ENCODE results near the gene CBX1. TPM values are rescaled to one million over a fixed set of nuclear protein-coding genes. Genes with fewer than 3 reads are reported as not detected.

CBX1 gene
- total and polyA plus RNA-seq, 2 of the 8 experiments (the other 6 are each of a cell fraction or from before 2014, with no cell fraction given) = 38.7 to 173 TPM

DNA sequence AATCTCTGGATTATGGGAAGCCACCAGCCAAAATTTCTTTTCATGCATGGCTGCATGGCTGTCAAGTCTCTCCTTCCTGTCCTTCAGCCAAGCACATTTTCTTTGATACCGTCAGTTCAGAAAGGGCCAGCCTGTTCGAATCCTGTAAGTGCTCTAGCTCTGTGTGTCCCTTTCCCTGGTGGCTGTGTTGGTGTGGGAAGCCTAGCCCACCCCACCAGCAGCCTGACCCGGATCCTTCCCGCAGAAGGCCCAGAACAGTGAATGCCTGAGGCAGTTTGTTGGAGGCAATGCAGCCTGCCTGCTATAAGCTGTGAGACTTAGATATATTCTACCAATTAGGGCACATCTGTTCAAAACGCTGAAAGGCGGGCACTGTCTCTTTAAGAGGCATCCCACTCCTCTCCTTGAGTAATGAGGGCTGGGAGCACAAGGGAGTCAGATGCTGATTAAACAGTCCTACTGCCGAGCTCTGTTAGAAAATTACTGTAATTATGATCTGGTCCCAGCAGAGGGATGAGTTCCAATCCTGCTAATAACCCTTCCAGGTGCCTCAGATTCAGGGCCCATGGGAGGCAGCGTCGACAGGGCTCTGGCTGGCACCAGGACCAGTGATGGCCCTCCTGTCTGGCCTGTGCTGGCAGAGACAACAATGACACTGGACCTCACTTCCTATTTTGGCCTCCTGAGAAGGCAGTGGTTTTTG lies 24.7 kb upstream of the CBX1 start:
- no peak for FAIRE-seq
- Histone ChIP-seq H4K8ac (ENCODE audit: extremely low read depth, insufficient read depth, low read length) (no peak overlapping the region; the same call in none of the 2 replicates), H2BK120ac (replicated peaks; ENCODE audit: low read depth, low read length) (no peak overlapping the region), H3K56ac (replicated peaks; ENCODE audit: insufficient read length, low read depth, low read length) (no peak overlapping the region), H2AK5ac (ENCODE audit: low read depth, low read length) (no peak overlapping the region), H4K91ac (replicated peaks; ENCODE audit: insufficient read length, low read length) (no peak overlapping the region), H3K23me2 (ENCODE audit: low read depth, low read length) (no peaks in the 10 kb centered on the region), H3K36me3 (ENCODE audit: control insufficient read depth in 2 of 4, insufficient read depth in 4 of 4, low read length in 3 of 4) (peaks cover 4 to 14% (median 11%) of the 10 kb centered on the region in 4 experiments; a peak in 6 of 8 replicates), H3K27ac (ENCODE audit: low read depth, low read length) (no peak overlapping the region), H2AFZ (ENCODE audit: low read length) (no peak overlapping the region), H3K9me3 (ENCODE audit: insufficient read depth in 2 of 2, low read depth in 1 of 2, low read length in 1 of 2) (no peaks in the 10 kb centered on the region), H3K79me2 (ENCODE audit: control insufficient read depth in 1 of 2, insufficient read depth in 2 of 2, low read length in 2 of 2) (no peaks in the 10 kb centered on the region), H2BK12ac (ENCODE audit: low read depth, low read length) (no peak overlapping the region), H3K27me3 (replicated peaks in 1 of 4; ENCODE audit: control insufficient read depth in 3 of 4, extremely low read depth in 1 of 4, insufficient read depth in 3 of 4, low read length in 3 of 4) (no peaks in the 10 kb centered on the region), H3K14ac (ENCODE audit: insufficient read length) (no peak overlapping the region), H3K9ac (replicated peaks in 1 of 4; ENCODE audit: extremely low read depth in 1 of 4, low read depth in 3 of 4, low read length in 3 of 4) (no peak overlapping the region), H4K20me1 (replicated peaks in 1 of 2; ENCODE audit: control insufficient read depth in 1 of 2, insufficient read depth in 2 of 2, low read length in 2 of 2) (no peaks in the 10 kb centered on the region), H3K4me2 (ENCODE audit: insufficient read depth in 1 of 2, low read depth in 2 of 2, low read length in 2 of 2) (no peak overlapping the region), H2BK20ac (ENCODE audit: low read length) (no peak overlapping the region), H2BK5ac (ENCODE audit: low read depth, low read length) (no peak overlapping the region), H3K23ac (ENCODE audit: insufficient read length) (no peak overlapping the region), H3K4me1 (replicated peaks in 1 of 4; ENCODE audit: control insufficient read depth in 3 of 4, insufficient read depth in 4 of 4, low read length in 3 of 4) (no peaks in the 10 kb centered on the region), H2BK15ac (ENCODE audit: low read length) (no peak overlapping the region), H3K4ac (replicated peaks; ENCODE audit: insufficient read length, low read depth, low read length) (no peak overlapping the region), H3K79me1 (ENCODE audit: low read depth, low read length) (no peaks in the 10 kb centered on the region), H3K4me3 (ENCODE audit: extremely low read depth in 1 of 4, insufficient read depth in 2 of 4, low read depth in 3 of 4, low read length in 4 of 4) (no peak overlapping the region), H4K5ac (ENCODE audit: insufficient read length, low read depth, low read length) (no peak overlapping the region), H3K18ac (ENCODE audit: extremely low read depth, low read length) (no peak overlapping the region)
- 79% methylated on average over 9 of the region's 9 CpGs; no CpG with 5 or more reads in 1 of the 2 experiments for WGBS, 2 experiments (ENCODE audit: extremely low coverage in 1 of 2, insufficient coverage in 1 of 2, insufficient read length in 1 of 2, insufficient replicate concordance in 2 of 2, low coverage in 1 of 2, low lambda C conversion rate in 2 of 2, missing lambda C conversion rate in 1 of 2)
- POLR2A ChIA-PET (ENCODE audit: partially characterized antibody) = interaction anchor here (1.0 to 2.2 kb wide), 4 partner anchors 17 to 77 kb away, joined by 3 to 9 read pairs (median 4); partner anchors contain the start of genes CBX1 and NFE2L1
- CTCF ChIA-PET (ENCODE audit: partially characterized antibody) = interaction anchor here (0.8 to 6.5 kb wide), 8 partner anchors 18 to 334 kb away, joined by 3 to 53 read pairs (median 6); partner anchors contain the start of gene SNX11
- DNase-seq (ENCODE audit: low read depth in 1 of 2, low spot score in 2 of 2) = no peak
- TF ChIP-seq SP4 (IDR thresholded peaks at IDR 0.05; ENCODE audit: low read length) (no peak), RXRA (IDR thresholded peaks at IDR 0.05; ENCODE audit: insufficient read depth, low read depth, low read length) (no peak), CTBP2 (IDR thresholded peaks at IDR 0.05; ENCODE audit: borderline replicate concordance, insufficient read depth, insufficient read length, low read length) (no peak), TEAD4 (IDR thresholded peaks at IDR 0.05; ENCODE audit: low read depth, low read length) (no peak), CREB1 (IDR thresholded peaks at IDR 0.05) (no peak), SUZ12 (IDR thresholded peaks at IDR 0.05; ENCODE audit: low read length) (no peak), JUN (IDR thresholded peaks at IDR 0.05; ENCODE audit: low read depth, low read length) (no peak), PHF8 (conservative IDR thresholded peaks at IDR 0.05; ENCODE audit: low read depth, low read length) (no peak), EP300 (IDR thresholded peaks at IDR 0.05; ENCODE audit: borderline replicate concordance in 1 of 2, low read depth in 2 of 2, low read length in 2 of 2) (no peak), BCL11A (IDR thresholded peaks at IDR 0.05; ENCODE audit: low read depth in 2 of 2, low read length in 2 of 2) (no peak), KDM5A (IDR thresholded peaks at IDR 0.05; ENCODE audit: low read length) (no peak)
- TF ChIP-seq, protein P1, sequence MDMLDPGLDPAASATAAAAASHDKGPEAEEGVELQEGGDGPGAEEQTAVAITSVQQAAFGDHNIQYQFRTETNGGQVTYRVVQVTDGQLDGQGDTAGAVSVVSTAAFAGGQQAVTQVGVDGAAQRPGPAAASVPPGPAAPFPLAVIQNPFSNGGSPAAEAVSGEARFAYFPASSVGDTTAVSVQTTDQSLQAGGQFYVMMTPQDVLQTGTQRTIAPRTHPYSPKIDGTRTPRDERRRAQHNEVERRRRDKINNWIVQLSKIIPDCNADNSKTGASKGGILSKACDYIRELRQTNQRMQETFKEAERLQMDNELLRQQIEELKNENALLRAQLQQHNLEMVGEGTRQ (IDR thresholded peaks at IDR 0.05; ENCODE audit: low read length) = no peak
